Measurements from ENCODE around the gene PTPRC.
A peak's percentile ranks its signal among the peaks of the same experiment; 100 is the strongest.

PTPRC gene

GRCh38 chr1:198620951-198621824 lies 17.7 kb upstream of the PTPRC start:
- peak in 2 of 4 experiments; percentile 43 to 48 for DNase-seq (ENCODE audit: low read depth in 4 of 4, low spot score in 1 of 4)

- DNase-seq (ENCODE audit: low read depth in 4 of 4, low spot score in 1 of 4): no peak
Observed at GRCh38 chr1:198622001-198622400, 16.8 kb upstream of the PTPRC start.

GRCh38 chr1:198623752-198624647 lies 14.8 kb upstream of the PTPRC start:
- no peak for DNase-seq (ENCODE audit: low read depth in 4 of 4, low spot score in 1 of 4)

GRCh38 chr1:198624648-198624980 lies 14.2 kb upstream of the PTPRC start:
- DNase-seq (ENCODE audit: low read depth in 4 of 4, low spot score in 1 of 4): no peak

- DNase-seq (ENCODE audit: low read depth in 4 of 4, low spot score in 1 of 4): no peak
Observed at GRCh38 chr1:198627436-198628066, 11.3 kb upstream of the PTPRC start.

GRCh38 chr1:198628067-198628455 lies 10.8 kb upstream of the PTPRC start:
- no peak for DNase-seq (ENCODE audit: low read depth in 4 of 4, low spot score in 1 of 4)

GRCh38 chr1:198629610-198630009 lies 9.2 kb upstream of the PTPRC start:
- no peak for DNase-seq (ENCODE audit: low read depth in 4 of 4, low spot score in 1 of 4)

GRCh38 chr1:198630863-198631262 lies 8.0 kb upstream of the PTPRC start:
- DNase-seq (ENCODE audit: low read depth in 4 of 4, low spot score in 1 of 4): no peak

GRCh38 chr1:198631292-198631691 lies 7.5 kb upstream of the PTPRC start:
- no peak for DNase-seq (ENCODE audit: low read depth in 4 of 4, low spot score in 1 of 4)

- no peak for DNase-seq (ENCODE audit: low read depth in 4 of 4, low spot score in 1 of 4)
Observed at GRCh38 chr1:198632007-198632406, 6.8 kb upstream of the PTPRC start.

GRCh38 chr1:198633675-198634121 lies 5.1 kb upstream of the PTPRC start:
- no peak for DNase-seq (ENCODE audit: low read depth in 4 of 4, low spot score in 1 of 4)

- DNase-seq (ENCODE audit: low read depth in 4 of 4, low spot score in 1 of 4): no peak
Observed at GRCh38 chr1:198635964-198636363, 2.9 kb upstream of the PTPRC start.

GRCh38 chr1:198636391-198636790 lies 2.4 kb upstream of the PTPRC start:
- DNase-seq (ENCODE audit: low read depth in 4 of 4, low spot score in 1 of 4): no peak

- DNase-seq (ENCODE audit: low read depth in 4 of 4, low spot score in 1 of 4): no peak
Observed at GRCh38 chr1:198637157-198637556, 1.7 kb upstream of the PTPRC start.

- DNase-seq (ENCODE audit: low read depth in 4 of 4, low spot score in 1 of 4): no peak
Observed at GRCh38 chr1:198637916-198638437, 863 bp upstream of the PTPRC start.

- no peak for DNase-seq (ENCODE audit: low read depth in 4 of 4, low spot score in 1 of 4)
Observed at GRCh38 chr1:198638441-198638840, 399 bp upstream of the PTPRC start.

- DNase-seq (ENCODE audit: low read depth in 4 of 4, low spot score in 1 of 4): no peak
Observed at GRCh38 chr1:198639671-198640143, 867 bp downstream of the PTPRC start.

GRCh38 chr1:198640174-198640573 lies 1.3 kb downstream of the PTPRC start:
- DNase-seq (ENCODE audit: low read depth in 4 of 4, low spot score in 1 of 4): no peak

GRCh38 chr1:198641501-198641900 lies 2.7 kb downstream of the PTPRC start:
- no peak for DNase-seq (ENCODE audit: low read depth in 4 of 4, low spot score in 1 of 4)

GRCh38 chr1:198641966-198642668 lies 3.3 kb downstream of the PTPRC start:
- no peak for DNase-seq (ENCODE audit: low read depth in 4 of 4, low spot score in 1 of 4)

- DNase-seq (ENCODE audit: low read depth in 4 of 4, low spot score in 1 of 4): no peak
Observed at GRCh38 chr1:198642983-198643382, 4.1 kb downstream of the PTPRC start.

Measured in stimulated activated CD4-positive, alpha-beta T cell treated with anti-CD3 and anti-CD28 coated beads, Interleukin-1b, Interleukin-23, amount 100 ng/mL, for 24 hours (primary cell).